ENCODE measurements around the gene POLD2. TPM values are rescaled to one million over a fixed set of nuclear protein-coding genes. Genes with fewer than 3 reads are reported as not detected.

The POLD2 gene
- total RNA-seq, 3 donors from 2014 or later, result 38.9 to 49.8 (median 39.7) TPM

GRCh38 chr7:44112997-44113763 is 10.2 kb downstream of the POLD2 start:
- Histone ChIP-seq H3K4me3 (no peak overlapping the region), H3K27me3 (no peaks in the 10 kb centered on the region), H3K27ac (no peak overlapping the region), H3K4me1 (no peaks in the 10 kb centered on the region), H3K9me3 (no peaks in the 10 kb centered on the region), H3K36me3 (no peaks in the 10 kb centered on the region)
- DNase-seq (ENCODE audit: low spot score in 2 of 2), result no peak
- no peak for TF ChIP-seq POLR2A (IDR thresholded peaks at IDR 0.05)
- no peak for TF ChIP-seq POLR2AphosphoS5 (IDR thresholded peaks at IDR 0.05)
- no peak for TF ChIP-seq CTCF (IDR thresholded peaks at IDR 0.05)
- intact Hi-C loops (cut with DNase I; ENCODE audit: low total_unique reads), result no loop called here

GRCh38 chr7:44112231-44112996 is 10.9 kb downstream of the POLD2 start:
- H3K4me1 ChIP-seq, result no peaks in the 10 kb centered on the region
- H3K9me3 ChIP-seq, result no peaks in the 10 kb centered on the region
- H3K36me3 ChIP-seq, result no peaks in the 10 kb centered on the region
- intact Hi-C loops (cut with DNase I; ENCODE audit: low total_unique reads), result no loop called here
- H3K27ac ChIP-seq, result no peak overlapping the region
- TF ChIP-seq CTCF (IDR thresholded peaks at IDR 0.05), result no peak
- no peak for TF ChIP-seq POLR2A (IDR thresholded peaks at IDR 0.05)
- no peak for TF ChIP-seq POLR2AphosphoS5 (IDR thresholded peaks at IDR 0.05)
- DNase-seq (ENCODE audit: low spot score in 2 of 2), result no peak
- H3K4me3 ChIP-seq, result no peak overlapping the region
- H3K27me3 ChIP-seq, result no peaks in the 10 kb centered on the region

- H3K27me3 ChIP-seq, result no peaks in the 10 kb centered on the region
- no peak for TF ChIP-seq POLR2AphosphoS5 (IDR thresholded peaks at IDR 0.05)
- no peak for TF ChIP-seq CTCF (IDR thresholded peaks at IDR 0.05)
- no peak for TF ChIP-seq POLR2A (IDR thresholded peaks at IDR 0.05)
- intact Hi-C loops (cut with DNase I; ENCODE audit: low total_unique reads), result no loop called here
- H3K36me3 ChIP-seq, result no peaks in the 10 kb centered on the region
- H3K4me3 ChIP-seq, result no peak overlapping the region
- no peak for DNase-seq (ENCODE audit: low spot score in 2 of 2)
- no peaks in the 10 kb centered on the region for H3K4me1 ChIP-seq
- no peaks in the 10 kb centered on the region for H3K9me3 ChIP-seq
- no peak overlapping the region for H3K27ac ChIP-seq
Observed at GRCh38 chr7:44111761-44112160, 11.6 kb downstream of the POLD2 start.

GRCh38 chr7:44110719-44111635 is 12.4 kb downstream of the POLD2 start:
- Histone ChIP-seq H3K4me1 (peaks cover 0 to 2% of the 10 kb centered on the region in 2 donors), H3K36me3 (no peaks in the 10 kb centered on the region), H3K9me3 (no peaks in the 10 kb centered on the region), H3K4me3 (peak overlapping the region in 1 of 3 donors; percentile 8), H3K27me3 (no peaks in the 10 kb centered on the region), H3K27ac (peak overlapping the region in 1 of 2 donors; percentile 32)
- intact Hi-C loops (cut with DNase I; ENCODE audit: low total_unique reads), result no loop called here
- DNase-seq (ENCODE audit: low spot score in 2 of 2), result no peak
- TF ChIP-seq POLR2A (IDR thresholded peaks at IDR 0.05), result no peak
- TF ChIP-seq CTCF (IDR thresholded peaks at IDR 0.05), result no peak
- TF ChIP-seq POLR2AphosphoS5 (IDR thresholded peaks at IDR 0.05), result no peak

Measured in breast epithelium (tissue), 4 donors.